GM19452 (cell line): ENCODE data around the gene TGFBR2.

Source experiments
- ATAC-seq: cut with Tn5 transposase; IDR thresholded peaks from one replicate; pipeline ENCODE4 v1.9.1; 2021; ENCODE audit not compliant: unreplicated experiment

TGFBR2 gene

GRCh38 chr3:30633718-30634117 is 27.3 kb downstream of the TGFBR2 start:
- no peak for ATAC-seq

GRCh38 chr3:30634761-30635735 is 28.6 kb downstream of the TGFBR2 start:
- no peak for ATAC-seq

GRCh38 chr3:30637310-30638219 is 31.2 kb downstream of the TGFBR2 start:
- no peak for ATAC-seq

GRCh38 chr3:30638685-30639412 is 32.4 kb downstream of the TGFBR2 start:
- ATAC-seq = no peak

GRCh38 chr3:30639937-30640336 is 33.5 kb downstream of the TGFBR2 start:
- peak; percentile 73 for ATAC-seq

DNA sequence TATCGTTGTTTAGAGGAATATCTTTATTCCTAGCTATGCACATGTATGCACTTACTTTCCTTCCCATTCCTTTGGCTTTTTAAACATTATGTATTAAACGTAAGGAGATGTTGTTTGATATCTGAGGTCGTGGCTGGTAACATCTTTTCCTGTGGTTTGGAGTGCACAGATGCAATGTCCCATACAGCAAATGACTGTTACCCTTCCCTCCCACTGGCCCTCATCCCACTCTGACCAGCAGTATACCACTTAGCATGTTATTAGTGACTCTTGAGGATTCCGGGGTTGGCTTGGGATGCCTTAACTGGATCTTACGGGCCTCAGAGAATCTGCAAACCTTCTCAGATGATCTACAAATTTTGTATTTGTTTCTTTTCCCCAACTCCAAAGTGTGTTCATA is 34.5 kb downstream of the TGFBR2 start:
- ATAC-seq = no peak

DNA sequence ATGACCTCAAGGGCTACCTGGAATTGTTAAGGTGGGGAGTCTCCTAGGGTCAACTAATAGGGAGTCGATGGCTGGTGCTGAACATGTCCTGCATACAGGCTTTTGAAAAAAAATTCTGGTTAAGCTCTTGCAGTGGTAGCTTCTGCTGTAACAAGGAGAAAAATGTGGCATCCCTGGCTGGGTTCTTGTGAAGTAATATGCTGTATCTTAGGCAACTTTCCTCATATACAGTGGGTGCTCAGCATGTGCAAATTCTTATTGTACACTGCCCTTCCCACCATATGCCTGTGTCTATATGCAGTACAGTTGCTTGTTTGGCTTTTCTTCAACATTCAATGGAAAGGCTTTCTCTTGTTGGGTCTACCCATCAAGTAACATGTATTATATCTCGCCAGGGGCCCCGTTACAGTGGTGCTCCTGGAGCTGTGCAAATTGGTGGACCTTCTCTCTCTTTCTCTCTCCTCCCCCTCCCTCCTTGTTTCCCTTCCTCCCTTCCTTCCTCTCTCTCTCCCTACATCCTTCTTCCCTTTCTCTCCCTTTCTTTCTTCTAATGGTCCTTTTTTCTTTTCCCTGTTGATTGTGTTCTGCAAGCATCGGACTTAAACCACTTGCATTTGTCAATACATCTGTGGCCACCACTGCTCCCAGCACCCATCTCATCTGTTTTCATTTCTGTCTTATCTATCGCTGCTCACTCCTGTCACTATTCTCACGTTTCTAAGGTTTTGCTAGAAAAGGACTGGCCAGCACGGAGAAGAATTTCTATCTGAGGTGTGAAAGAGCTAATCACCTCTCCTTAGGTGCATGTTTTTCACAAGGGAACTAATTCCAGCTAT is 35.2 kb downstream of the TGFBR2 start:
- ATAC-seq = no peak

GRCh38 chr3:30642849-30643361 is 36.5 kb downstream of the TGFBR2 start:
- no peak for ATAC-seq

DNA sequence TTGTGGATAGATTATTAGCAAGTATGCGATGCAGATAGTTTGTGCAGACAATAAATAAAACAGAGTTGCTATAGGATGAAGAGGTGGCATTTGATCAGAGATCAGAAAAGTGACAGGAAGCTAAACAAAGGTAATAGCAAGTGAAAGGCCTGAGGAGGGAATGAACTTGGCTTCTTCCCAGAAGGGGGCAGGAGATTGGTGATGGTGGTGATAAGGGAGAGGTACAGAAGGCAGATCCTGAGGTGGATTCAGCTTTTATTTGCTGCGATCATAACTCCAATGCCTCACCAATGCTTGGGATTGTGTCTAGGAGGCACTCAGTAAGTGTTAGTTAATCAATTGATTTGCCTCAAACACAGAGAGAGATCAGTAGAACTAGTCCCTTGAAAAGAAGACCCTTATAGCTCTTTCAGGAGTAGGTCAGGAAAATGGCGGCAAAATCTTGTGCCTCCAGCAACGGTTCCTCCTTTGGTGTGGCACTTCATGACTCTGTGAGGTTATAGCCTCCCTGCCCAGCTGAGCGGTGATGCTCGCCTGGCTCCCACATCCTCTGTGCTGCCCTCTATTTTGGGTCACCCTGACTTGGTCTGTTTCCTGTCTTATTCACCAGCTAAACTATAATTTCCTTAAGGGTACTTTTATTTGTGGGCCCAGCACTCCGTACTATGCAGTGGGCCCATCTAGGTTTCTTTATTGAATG is 37.5 kb downstream of the TGFBR2 start:
- no peak for ATAC-seq

DNA sequence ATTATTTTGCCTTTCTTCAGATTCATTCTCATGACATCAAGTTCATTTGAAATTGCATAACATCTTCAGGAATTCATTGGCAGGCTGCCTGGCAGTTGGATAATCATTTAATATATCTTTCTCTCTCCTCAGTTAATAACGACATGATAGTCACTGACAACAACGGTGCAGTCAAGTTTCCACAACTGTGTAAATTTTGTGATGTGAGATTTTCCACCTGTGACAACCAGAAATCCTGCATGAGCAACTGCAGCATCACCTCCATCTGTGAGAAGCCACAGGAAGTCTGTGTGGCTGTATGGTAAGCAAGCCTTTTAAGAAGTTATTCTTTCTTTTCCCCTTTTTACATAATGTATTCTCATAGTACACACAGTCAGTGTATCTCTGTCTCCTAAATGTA is 38.2 kb downstream of the TGFBR2 start:
- ATAC-seq = peak; percentile 62

- ATAC-seq = no peak
Observed at GRCh38 chr3:30645077-30645476, 38.7 kb downstream of the TGFBR2 start.

DNA sequence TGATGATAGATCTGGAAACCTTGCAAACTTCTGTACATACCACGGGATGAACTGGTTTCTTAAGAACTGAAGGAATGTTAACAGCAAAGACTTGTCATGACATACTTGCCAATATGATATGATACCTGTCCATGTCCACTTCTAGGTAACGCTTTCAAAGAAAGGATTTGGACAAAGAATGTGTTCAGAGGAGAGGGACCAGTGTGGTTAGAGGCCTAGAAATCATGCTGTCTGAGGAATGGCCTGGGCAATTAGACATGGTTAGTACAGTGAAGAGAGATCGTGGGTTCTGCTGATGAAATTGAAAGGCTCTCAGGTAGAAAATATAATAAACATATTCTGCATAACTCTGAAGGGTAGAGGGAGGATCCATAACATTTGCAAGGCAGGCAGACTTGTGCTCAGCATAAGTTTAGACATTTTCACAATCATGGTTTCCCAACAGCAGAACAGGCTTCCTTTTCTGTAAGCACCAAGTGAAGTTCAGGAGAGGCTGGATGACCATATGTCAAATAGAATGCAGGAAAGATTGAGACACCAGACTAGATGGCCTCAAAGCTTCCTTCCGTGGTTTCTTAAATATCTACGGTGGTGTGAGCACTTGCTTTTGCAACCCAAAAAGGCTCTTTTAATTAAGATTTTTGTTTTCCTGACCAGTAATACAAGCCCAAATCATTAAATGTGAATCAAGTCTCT is 39.9 kb downstream of the TGFBR2 start:
- no peak for ATAC-seq

GRCh38 chr3:30646961-30647752 is 40.8 kb downstream of the TGFBR2 start:
- ATAC-seq = no peak

DNA sequence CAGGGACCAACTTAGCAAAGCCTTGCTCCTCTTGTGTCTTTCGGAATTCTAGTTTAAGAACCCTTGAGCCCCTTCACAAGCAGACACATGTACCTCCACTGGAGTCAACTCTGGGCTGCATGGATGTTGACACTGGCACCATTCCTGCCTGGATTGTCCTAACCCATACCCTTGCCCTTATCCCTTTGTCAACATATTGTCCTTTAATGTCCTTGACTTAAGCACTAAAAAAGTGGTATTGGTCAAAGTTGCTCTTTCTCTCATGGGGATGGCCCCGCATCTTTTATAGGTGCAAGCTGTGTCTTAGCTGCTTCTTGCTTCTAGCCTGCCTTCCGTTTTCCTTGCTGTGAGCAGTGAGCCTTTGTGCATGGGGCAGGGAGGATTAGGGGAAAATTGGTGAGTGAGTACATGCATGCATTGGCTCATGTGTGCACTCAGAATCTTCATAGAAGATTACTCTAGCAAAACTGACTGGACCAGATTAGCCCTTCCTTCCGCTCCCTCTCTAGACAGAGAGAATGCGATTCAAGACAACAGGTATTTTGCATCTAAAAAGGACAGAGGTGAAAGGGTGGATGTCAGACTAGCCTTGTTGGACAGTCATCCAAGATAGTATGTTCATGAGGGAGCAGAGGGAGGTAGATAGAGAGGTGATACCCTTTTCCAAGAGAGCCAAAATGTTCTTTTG is 42.4 kb downstream of the TGFBR2 start:
- ATAC-seq = no peak

DNA sequence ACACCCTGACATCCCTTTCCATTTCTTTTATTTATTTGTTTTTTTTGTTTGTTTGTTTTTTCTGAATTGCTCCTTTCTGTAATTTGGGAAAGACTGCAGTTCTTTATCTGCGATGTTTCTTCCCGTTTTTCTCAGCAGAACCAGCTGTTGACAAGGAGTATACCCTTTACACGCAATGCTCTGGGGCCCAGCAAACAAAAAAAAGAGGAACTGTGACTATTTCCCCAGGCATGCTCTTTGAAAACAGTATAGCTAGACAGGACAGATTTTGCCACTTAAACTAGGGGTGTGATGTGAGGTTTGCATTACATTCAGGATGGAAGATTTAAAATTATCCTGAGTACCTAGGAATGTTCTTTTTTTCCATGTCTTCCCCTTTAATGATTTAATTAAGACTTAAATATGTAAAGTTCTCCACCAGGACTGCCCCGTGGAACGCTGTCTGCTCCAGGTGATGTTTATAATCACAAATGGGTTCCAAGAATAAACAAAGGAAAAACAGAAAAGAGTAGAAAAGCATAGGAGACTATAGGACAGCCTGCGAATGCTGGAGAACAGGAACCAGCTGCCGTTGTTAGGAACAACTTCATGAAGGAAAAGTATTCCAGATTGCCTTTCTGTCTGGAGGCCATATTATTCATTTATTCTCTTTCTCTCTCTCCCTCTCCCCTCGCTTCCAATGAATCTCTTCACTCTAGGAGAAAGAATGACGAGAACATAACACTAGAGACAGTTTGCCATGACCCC is 43.3 kb downstream of the TGFBR2 start:
- ATAC-seq = peak; percentile 55

GRCh38 chr3:30650348-30650995 is 44.1 kb downstream of the TGFBR2 start:
- no peak for ATAC-seq
